Stimulated activated CD8-positive, alpha-beta memory T cell treated with anti-CD3 and anti-CD28 coated beads, Interleukin-15, amount 100 ng/mL, for 48 hours (primary cell): Measurements from ENCODE around the gene UCP2.
A peak's percentile ranks its signal among the peaks of the same experiment; 100 is the strongest.

ENCODE experiments used
- DNase-seq, 2 donors: peaks; one replicate each; pipeline ENCODE4 v3.0.0-alpha.2; 2020; ENCODE audit warnings: low read depth in 2 of 2

The UCP2 gene

GRCh38 chr11:74010306-74011300 lies 28.0 kb upstream of the UCP2 start:
- DNase-seq = no peak

- DNase-seq = no peak
Measured at GRCh38 chr11:74009675-74010305, 27.1 kb upstream of the UCP2 start.

GRCh38 chr11:74009230-74009547 lies 26.5 kb upstream of the UCP2 start:
- DNase-seq = no peak

- no peak for DNase-seq
Measured at GRCh38 chr11:74008373-74009229, 26.0 kb upstream of the UCP2 start, which contains the start of gene UCP3. Gene UCP3, minus strand, starts transcription at chr11:74009085. Its CDS starts 2,043 bp downstream, at chr11:74007042.

GRCh38 chr11:74007691-74008372 lies 25.2 kb upstream of the UCP2 start:
- no peak for DNase-seq

GRCh38 chr11:74006743-74007304 lies 24.2 kb upstream of the UCP2 start:
- no peak for DNase-seq

- DNase-seq = no peak
Measured at GRCh38 chr11:74005721-74006517, 23.3 kb upstream of the UCP2 start.

GRCh38 chr11:74004759-74005615 lies 22.3 kb upstream of the UCP2 start:
- peak; percentile 72 to 75 for DNase-seq

GRCh38 chr11:74004046-74004695 lies 21.5 kb upstream of the UCP2 start:
- DNase-seq = no peak

GRCh38 chr11:74002832-74003231 lies 20.2 kb upstream of the UCP2 start:
- no peak for DNase-seq

- no peak for DNase-seq
Measured at GRCh38 chr11:74001822-74002286, 19.2 kb upstream of the UCP2 start.

GRCh38 chr11:74000307-74001133 lies 17.9 kb upstream of the UCP2 start:
- DNase-seq = no peak

GRCh38 chr11:73999581-74000306 lies 17.1 kb upstream of the UCP2 start:
- no peak for DNase-seq

- no peak for DNase-seq
Measured at GRCh38 chr11:73998846-73999575, 16.4 kb upstream of the UCP2 start.

- no peak for DNase-seq
Measured at GRCh38 chr11:73997120-73997770, 14.6 kb upstream of the UCP2 start.
